Stimulated activated naive B cell treated with anti-CD40 and anti-IgM and Interleukin-4, amounts not matched to agents 10 μg/mL and 1 μg/mL and 100 μg/mL, for 72 hours (primary cell): ENCODE results near the gene USP24.
A peak's percentile ranks its signal among the peaks of the same experiment; 100 is the strongest.
"Not testable (repeated sequence)": the region's sequence is repeated elsewhere in the genome, so short reads cannot be mapped to it uniquely, and the experiment has no call there.

Experiments used
- ATAC-seq, 2 donors: fragments of 150-1000 bp; cut with Tn5 transposase; replicated peaks; 2 replicates each; pipeline ENCODE4 v1.10.0; 2021; ENCODE audit warnings: moderate library complexity in 1 of 2
- DNase-seq: peaks from one replicate; pipeline ENCODE4 v3.0.0; 2021
- H3K27ac Mint-ChIP-seq: one replicate; pipeline ENCODE4 v1.8.0; 2022; ENCODE audit warnings: mild to moderate bottlenecking, mixed read lengths
- H3K27me3 Mint-ChIP-seq, 2 donors: one replicate each; pipeline ENCODE4 v1.8.0; 2022; ENCODE audit warnings: mixed read lengths in 2 of 2
- H3K36me3 Mint-ChIP-seq, 2 donors: one replicate each; pipeline ENCODE4 v1.8.0; 2022; ENCODE audit warnings: mixed read lengths in 2 of 2, mild to moderate bottlenecking in 1 of 2
- H3K4me1 Mint-ChIP-seq, 2 donors: one replicate each; pipeline ENCODE4 v1.8.0; 2022; ENCODE audit warnings: mixed read lengths in 2 of 2, mild to moderate bottlenecking in 1 of 2
- H3K4me3 Mint-ChIP-seq, 2 donors: one replicate each; pipeline ENCODE4 v1.8.0; 2022; ENCODE audit warnings: mild to moderate bottlenecking in 2 of 2, mixed read lengths in 2 of 2, moderate library complexity in 1 of 2
- H3K9me3 Mint-ChIP-seq, 2 donors: one replicate each; pipeline ENCODE4 v1.8.0; 2022; ENCODE audit warnings: mixed read lengths in 2 of 2, mild to moderate bottlenecking in 1 of 2

Gene USP24

DNA sequence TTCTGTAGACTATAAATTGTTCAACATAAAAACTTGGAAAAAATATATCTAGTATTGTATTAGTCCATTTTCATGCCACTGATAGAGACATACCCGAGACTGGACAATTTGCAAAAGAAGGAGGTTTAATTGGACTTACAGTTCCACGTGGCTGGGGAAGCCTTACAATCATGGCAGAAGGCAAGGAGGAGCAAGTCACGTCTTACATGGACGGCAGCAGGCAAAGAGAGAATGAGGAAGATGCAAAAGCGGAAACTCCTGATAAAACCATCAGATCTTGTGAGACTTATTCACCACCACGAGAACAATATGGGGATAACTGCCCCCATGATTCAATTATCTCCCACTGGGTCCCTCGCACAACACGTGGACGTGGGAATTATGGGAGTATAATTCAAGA is 15.4 kb downstream of the USP24 start:
- not testable (repeated sequence) for H3K4me3 Mint-ChIP-seq, H3K9me3 Mint-ChIP-seq, ATAC-seq, DNase-seq, H3K27me3 Mint-ChIP-seq
- Mint-ChIP-seq H3K4me1 (peaks cover 40 to 72% of the 10 kb centered on the region in 2 donors), H3K27ac (peak overlapping the region; percentile 7), H3K36me3 (peaks cover 31 to 57% of the 10 kb centered on the region in 2 donors)

- ATAC-seq (no peak), DNase-seq (no peak)
- no peaks in the 10 kb centered on the region for H3K9me3 Mint-ChIP-seq
- H3K36me3 Mint-ChIP-seq = peaks cover 33 to 68% of the 10 kb centered on the region in 2 donors
- peaks cover 45 to 80% of the 10 kb centered on the region in 2 donors for H3K4me1 Mint-ChIP-seq
- no peak overlapping the region for H3K27ac Mint-ChIP-seq
- no peak overlapping the region for H3K4me3 Mint-ChIP-seq
- H3K27me3 Mint-ChIP-seq = no peaks in the 10 kb centered on the region
Observed at GRCh38 chr1:55198044-55198443, 17.1 kb downstream of the USP24 start.

DNA sequence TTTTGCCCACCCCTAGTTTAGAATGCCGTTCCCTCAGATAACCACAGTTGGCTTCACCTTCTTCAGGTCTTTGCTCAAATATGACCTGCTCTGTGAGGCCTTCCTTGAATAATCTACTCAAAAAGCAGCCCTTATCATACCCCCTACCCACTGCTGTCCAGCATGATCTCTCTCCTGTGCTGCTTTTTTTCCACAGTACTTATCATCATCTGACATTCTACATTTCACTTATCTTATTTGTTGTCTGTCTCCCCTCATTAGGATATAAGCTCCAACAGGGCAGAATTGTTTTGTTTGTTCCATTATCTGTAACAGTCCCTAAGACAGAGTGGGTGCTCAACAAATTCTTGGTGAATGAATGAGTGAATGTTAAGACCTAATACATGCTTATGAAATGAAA is 18.1 kb downstream of the USP24 start:
- H3K36me3 Mint-ChIP-seq = peaks cover 34 to 68% of the 10 kb centered on the region in 2 donors
- H3K27me3 Mint-ChIP-seq = no peaks in the 10 kb centered on the region
- H3K4me3 Mint-ChIP-seq = no peak overlapping the region
- peak overlapping the region; percentile 2 for H3K27ac Mint-ChIP-seq
- H3K4me1 Mint-ChIP-seq = peaks cover 47 to 78% of the 10 kb centered on the region in 2 donors
- ATAC-seq = no peak
- H3K9me3 Mint-ChIP-seq = no peaks in the 10 kb centered on the region
- DNase-seq = no peak

DNA sequence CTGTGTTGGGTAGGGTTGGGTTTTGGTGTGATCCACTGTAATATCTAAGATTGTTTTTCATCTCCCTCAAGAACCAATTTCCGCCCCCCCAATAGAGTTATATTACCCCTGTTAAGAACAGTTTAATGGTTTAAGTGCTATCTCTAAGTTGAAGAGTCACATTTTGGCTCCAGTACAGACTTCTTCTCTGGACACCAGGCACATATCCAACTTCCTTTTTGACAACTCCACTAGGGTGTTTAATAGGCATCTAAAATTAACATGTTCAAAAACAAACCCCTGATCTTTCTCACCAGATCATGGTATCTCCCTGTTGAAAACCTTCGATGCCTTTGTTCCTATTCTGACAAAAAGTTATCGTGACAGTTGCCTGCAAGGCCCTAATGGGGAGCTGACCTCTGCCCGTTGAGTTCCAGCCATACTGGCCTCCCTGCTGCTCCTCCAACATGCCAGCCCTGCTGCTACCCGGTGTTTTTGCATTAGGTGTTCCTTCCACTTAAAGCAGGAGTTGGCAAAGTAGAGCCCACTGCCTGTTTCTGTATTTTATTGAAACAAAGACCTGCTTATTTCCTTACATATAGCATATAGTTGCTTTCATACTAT is 18.6 kb downstream of the USP24 start:
- H3K27ac Mint-ChIP-seq = peak overlapping the region; percentile 79
- ATAC-seq (no peak), DNase-seq (no peak)
- H3K27me3 Mint-ChIP-seq = no peaks in the 10 kb centered on the region
- H3K4me1 Mint-ChIP-seq = peaks cover 47 to 79% of the 10 kb centered on the region in 2 donors
- no peaks in the 10 kb centered on the region for H3K9me3 Mint-ChIP-seq
- H3K4me3 Mint-ChIP-seq = no peak overlapping the region
- peaks cover 31 to 67% of the 10 kb centered on the region in 2 donors for H3K36me3 Mint-ChIP-seq

DNA sequence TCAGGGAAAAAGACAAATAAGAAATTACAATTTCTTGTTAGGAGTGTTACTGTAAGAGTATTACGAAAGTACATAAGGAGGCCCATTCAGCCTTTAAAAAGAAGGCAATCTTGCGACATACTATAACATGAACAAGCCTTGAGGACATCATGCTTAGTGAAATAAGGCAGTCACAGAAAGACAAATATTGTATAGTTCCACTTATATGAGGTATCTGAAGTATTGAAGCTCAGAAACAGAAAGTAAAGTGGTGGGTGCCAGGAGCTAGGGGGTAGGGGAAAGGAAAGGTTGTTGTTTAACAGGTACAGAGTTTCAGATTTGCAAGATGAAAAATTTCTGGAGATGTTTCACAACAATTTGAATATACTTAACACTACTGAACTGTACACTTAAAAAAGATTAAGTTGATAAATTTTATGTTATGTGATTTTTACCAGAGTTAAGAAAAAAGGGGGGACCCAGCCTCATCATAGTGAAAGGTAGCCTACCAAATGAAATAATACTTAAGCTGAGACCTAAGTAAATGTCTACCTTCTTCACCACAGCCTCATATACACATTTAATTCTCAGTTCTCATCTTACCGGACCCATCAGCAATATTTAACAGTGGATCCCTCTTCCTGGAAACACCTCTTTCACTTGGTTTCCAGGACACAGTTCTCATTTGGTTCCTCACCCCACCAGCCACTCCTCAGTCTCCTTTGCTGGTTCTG is 19.5 kb downstream of the USP24 start:
- peak overlapping the region; percentile 79 for H3K27ac Mint-ChIP-seq
- peak in 1 of 2 donors; percentile 16 for ATAC-seq

DNA sequence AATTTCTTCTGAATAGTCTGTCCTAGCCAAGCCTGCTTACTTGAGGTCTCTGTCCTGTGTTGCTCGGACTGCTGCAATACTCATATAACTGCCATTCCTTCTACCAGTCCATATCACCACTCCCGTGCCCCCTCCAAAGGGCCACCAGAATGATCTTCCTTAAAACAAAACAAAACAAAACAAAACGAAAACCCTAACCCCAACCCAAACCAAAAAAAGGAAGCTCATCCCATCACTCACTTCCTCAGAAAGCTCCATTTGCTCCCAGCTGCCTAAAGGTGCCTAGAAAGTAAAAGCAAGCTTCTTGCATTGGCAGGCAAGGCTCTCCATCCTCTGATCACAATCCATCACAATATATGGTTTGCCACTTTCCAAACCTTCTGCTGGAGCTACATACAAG is 20.3 kb downstream of the USP24 start:
- peak overlapping the region in 1 of 2 donors; percentile 9 for H3K4me3 Mint-ChIP-seq

More for the DNA sequence above, 19.5 kb downstream of the USP24 start:
- no peak for DNase-seq
- H3K9me3 Mint-ChIP-seq = no peaks in the 10 kb centered on the region
- peaks cover 46 to 74% of the 10 kb centered on the region in 2 donors for H3K4me1 Mint-ChIP-seq
- H3K4me3 Mint-ChIP-seq = no peak overlapping the region
- peaks cover 30 to 61% of the 10 kb centered on the region in 2 donors for H3K36me3 Mint-ChIP-seq
- no peaks in the 10 kb centered on the region for H3K27me3 Mint-ChIP-seq

GRCh38 chr1:55192093-55192492 is 23.1 kb downstream of the USP24 start:
- H3K27ac Mint-ChIP-seq = no peak overlapping the region
- H3K27me3 Mint-ChIP-seq = no peaks in the 10 kb centered on the region
- H3K36me3 Mint-ChIP-seq = peaks cover 20 to 47% of the 10 kb centered on the region in 2 donors
- no peak overlapping the region for H3K4me3 Mint-ChIP-seq
- H3K4me1 Mint-ChIP-seq = peaks cover 42 to 74% of the 10 kb centered on the region in 2 donors
- ATAC-seq (no peak), DNase-seq (no peak)
- no peaks in the 10 kb centered on the region for H3K9me3 Mint-ChIP-seq

More for the DNA sequence above, 20.3 kb downstream of the USP24 start:
- no peak for DNase-seq
- H3K27me3 Mint-ChIP-seq = no peaks in the 10 kb centered on the region
- H3K27ac Mint-ChIP-seq = peak overlapping the region; percentile 68
- no peaks in the 10 kb centered on the region for H3K9me3 Mint-ChIP-seq
- peaks cover 30 to 55% of the 10 kb centered on the region in 2 donors for H3K36me3 Mint-ChIP-seq
- ATAC-seq = peak in 1 of 2 donors; percentile 16
- peaks cover 46 to 72% of the 10 kb centered on the region in 2 donors for H3K4me1 Mint-ChIP-seq

- Mint-ChIP-seq H3K36me3 (peaks cover 24 to 50% of the 10 kb centered on the region in 2 donors), H3K4me1 (peaks cover 42 to 74% of the 10 kb centered on the region in 2 donors)
- DNase-seq, H3K27me3 Mint-ChIP-seq, H3K9me3 Mint-ChIP-seq, H3K27ac Mint-ChIP-seq, ATAC-seq, H3K4me3 Mint-ChIP-seq: not testable (repeated sequence)
Observed at GRCh38 chr1:55191219-55191952, 23.8 kb downstream of the USP24 start.

DNA sequence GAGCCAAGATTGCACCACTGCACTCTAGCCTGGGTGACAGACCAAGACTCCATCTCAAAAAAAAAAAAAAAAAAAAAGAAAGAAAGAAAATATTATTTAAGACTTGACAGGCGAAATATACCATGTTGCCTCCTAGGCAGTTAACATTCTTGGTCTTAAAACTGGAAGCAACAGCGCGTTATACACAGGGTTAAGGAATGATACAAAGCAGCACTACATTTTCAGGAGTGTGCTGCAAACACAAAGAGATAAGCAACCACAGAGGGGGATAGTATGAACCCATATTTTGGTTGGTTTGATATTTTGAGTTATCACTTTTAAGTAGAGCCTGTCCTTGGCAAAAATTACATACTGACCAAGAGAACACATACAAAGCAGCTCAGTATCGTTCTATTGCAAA is 25.1 kb downstream of the USP24 start:
- peaks cover 27 to 53% of the 10 kb centered on the region in 2 donors for H3K36me3 Mint-ChIP-seq
- H3K4me3 Mint-ChIP-seq = no peak overlapping the region
- ATAC-seq = no peak
- no peak for DNase-seq
- H3K27ac Mint-ChIP-seq = no peak overlapping the region
- peaks cover 40 to 74% of the 10 kb centered on the region in 2 donors for H3K4me1 Mint-ChIP-seq
- H3K27me3 Mint-ChIP-seq = no peaks in the 10 kb centered on the region
- H3K9me3 Mint-ChIP-seq = peaks cover 2 to 7% of the 10 kb centered on the region in 2 donors

DNA sequence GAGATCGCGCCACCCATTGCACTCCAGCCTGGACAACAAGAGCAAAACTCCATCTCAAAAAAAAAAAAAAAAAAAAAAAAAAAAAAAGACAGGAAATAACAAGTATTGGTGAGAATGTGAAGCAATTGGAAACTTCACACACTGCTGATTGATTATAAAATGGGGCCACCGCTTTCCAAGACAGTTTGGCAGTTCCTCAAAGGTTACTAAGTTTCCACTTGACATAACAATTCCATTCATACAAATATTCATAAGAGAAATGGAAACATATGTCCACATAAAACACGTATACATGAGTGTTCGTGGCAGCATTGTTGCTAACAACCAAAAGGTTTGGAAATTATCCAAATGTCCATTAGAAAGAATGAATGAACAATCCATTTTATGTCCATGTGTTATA is 26.3 kb downstream of the USP24 start:
- Mint-ChIP-seq H3K27me3 (no peaks in the 10 kb centered on the region), H3K4me3 (no peak overlapping the region), H3K36me3 (peaks cover 31 to 53% of the 10 kb centered on the region in 2 donors), H3K27ac (no peak overlapping the region), H3K9me3 (peaks cover 9 to 14% of the 10 kb centered on the region in 2 donors), H3K4me1 (peaks cover 32 to 66% of the 10 kb centered on the region in 2 donors)
- no peak for DNase-seq
- ATAC-seq = no peak

GRCh38 chr1:55185832-55186231 is 29.3 kb downstream of the USP24 start:
- Mint-ChIP-seq H3K9me3 (peaks cover 9 to 17% of the 10 kb centered on the region in 2 donors), H3K4me3 (no peak overlapping the region), H3K27me3 (no peaks in the 10 kb centered on the region), H3K4me1 (peaks cover 31 to 68% of the 10 kb centered on the region in 2 donors), H3K36me3 (peaks cover 45 to 57% of the 10 kb centered on the region in 2 donors), H3K27ac (peak overlapping the region; percentile 72)
- DNase-seq (no peak), ATAC-seq (no peak)

DNA sequence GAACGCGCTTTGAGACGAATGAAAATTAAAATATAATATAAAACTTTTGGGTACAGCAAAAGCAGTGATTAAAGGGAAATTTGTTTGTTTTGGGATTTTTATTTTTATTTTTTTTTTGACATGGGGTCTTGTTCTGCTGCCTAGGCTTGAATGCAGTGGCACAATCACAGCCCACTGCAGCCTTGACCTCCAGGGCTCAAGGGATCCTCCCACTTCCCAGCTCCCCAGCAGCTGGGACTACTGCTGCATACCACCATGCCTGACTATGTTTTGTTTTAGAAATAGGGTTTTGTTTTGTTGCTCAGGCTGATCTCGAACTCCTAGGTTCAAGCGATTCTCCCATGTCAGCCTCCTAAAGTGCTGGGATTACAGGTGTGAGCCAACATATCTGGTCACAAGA is 30.3 kb downstream of the USP24 start:
- Mint-ChIP-seq H3K4me3 (no peak overlapping the region), H3K36me3 (peaks cover 51 to 65% of the 10 kb centered on the region in 2 donors)

DNA sequence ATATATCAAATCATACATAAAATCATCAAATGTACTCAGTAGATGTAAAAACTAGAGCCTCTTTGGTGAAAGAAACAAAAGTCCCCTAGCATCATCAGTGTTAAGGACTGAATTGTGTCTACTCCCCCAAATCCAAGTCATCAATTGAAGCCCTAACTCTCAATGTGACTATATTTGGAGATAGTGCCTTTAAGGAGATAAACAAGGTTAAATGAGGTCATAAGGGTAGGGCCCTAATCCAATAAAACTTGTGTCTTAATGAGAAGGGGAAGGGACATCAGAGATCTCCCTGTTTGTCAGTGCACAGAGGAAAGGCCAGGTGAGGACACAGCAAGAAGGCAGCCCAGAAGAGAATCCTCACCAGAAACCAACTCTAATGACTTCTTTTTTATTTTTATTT is 33.5 kb downstream of the USP24 start:
- Mint-ChIP-seq H3K36me3 (peaks cover 53 to 67% of the 10 kb centered on the region in 2 donors), H3K27ac (no peak overlapping the region), H3K9me3 (peaks cover 9 to 18% of the 10 kb centered on the region in 2 donors), H3K27me3 (no peaks in the 10 kb centered on the region), H3K4me3 (no peak overlapping the region), H3K4me1 (peaks cover 38 to 76% of the 10 kb centered on the region in 2 donors)
- ATAC-seq = no peak
- DNase-seq = no peak

More for the DNA sequence above, 30.3 kb downstream of the USP24 start:
- no peak for ATAC-seq
- Mint-ChIP-seq H3K27me3 (no peaks in the 10 kb centered on the region), H3K4me1 (peaks cover 37 to 77% of the 10 kb centered on the region in 2 donors), H3K9me3 (peaks cover 9 to 17% of the 10 kb centered on the region in 2 donors), H3K27ac (no peak overlapping the region)
- no peak for DNase-seq

DNA sequence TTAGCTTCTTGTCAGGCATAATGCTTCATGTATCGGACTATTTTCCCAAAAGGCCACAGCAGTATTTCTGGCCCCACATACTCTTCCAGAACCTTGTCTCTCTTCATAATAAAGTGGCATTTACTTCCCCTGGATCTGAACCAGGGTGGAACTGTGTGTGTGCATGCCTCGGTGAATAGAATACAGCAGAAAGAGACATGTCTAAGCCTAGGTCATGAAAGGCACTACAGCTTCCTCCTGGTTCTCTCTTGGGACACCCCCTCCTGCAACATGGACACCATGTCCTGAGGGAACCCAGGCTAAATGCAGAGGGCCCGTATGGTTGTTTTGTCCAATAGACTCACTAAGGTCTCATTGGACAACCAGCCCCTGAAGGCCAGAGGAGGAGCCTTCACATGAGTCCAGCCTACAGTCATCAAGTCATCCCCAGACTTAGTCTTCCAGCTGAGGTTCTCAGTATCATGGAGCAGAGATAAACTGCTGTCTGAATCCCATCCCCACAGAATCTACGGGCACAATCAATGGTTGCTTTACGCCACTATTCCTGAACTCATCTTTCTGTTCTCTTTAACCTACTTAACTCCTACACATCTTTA is 35.0 kb downstream of the USP24 start:
- Mint-ChIP-seq H3K36me3 (peaks cover 46 to 57% of the 10 kb centered on the region in 2 donors), H3K27me3 (no peaks in the 10 kb centered on the region), H3K4me1 (peaks cover 28 to 61% of the 10 kb centered on the region in 2 donors), H3K27ac (no peak overlapping the region), H3K9me3 (peaks cover 7 to 12% of the 10 kb centered on the region in 2 donors), H3K4me3 (no peak overlapping the region)
- no peak for ATAC-seq
- DNase-seq = no peak
